ENCODE measurements around the gene NHLRC3.

- TF ChIP-seq, protein P1, sequence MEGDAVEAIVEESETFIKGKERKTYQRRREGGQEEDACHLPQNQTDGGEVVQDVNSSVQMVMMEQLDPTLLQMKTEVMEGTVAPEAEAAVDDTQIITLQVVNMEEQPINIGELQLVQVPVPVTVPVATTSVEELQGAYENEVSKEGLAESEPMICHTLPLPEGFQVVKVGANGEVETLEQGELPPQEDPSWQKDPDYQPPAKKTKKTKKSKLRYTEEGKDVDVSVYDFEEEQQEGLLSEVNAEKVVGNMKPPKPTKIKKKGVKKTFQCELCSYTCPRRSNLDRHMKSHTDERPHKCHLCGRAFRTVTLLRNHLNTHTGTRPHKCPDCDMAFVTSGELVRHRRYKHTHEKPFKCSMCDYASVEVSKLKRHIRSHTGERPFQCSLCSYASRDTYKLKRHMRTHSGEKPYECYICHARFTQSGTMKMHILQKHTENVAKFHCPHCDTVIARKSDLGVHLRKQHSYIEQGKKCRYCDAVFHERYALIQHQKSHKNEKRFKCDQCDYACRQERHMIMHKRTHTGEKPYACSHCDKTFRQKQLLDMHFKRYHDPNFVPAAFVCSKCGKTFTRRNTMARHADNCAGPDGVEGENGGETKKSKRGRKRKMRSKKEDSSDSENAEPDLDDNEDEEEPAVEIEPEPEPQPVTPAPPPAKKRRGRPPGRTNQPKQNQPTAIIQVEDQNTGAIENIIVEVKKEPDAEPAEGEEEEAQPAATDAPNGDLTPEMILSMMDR (IDR thresholded peaks at IDR 0.05): no peak
- no peak for TF ChIP-seq POLR2A (IDR thresholded peaks at IDR 0.05)
Observed at GRCh38 chr13:39091586-39091985, 53.3 kb downstream of the NHLRC3 start.

Measured in adrenal gland (tissue), 5 donors.